Activated T-helper 2 cell treated with anti-CD3 and anti-CD28 coated beads, Interferon-gamma antibody, Interleukin-2, Interleukin-4, amounts not matched to agents 10 μg/mL and 5 μg/mL and 100 μg/mL, durations not matched to agents 14 hours and 24 hours and 36 hours (primary cell): ENCODE measurements around the gene RAPGEF5. TPM values are rescaled to one million over a fixed set of nuclear protein-coding genes. Genes with fewer than 3 reads are reported as not detected.
A peak's percentile ranks its signal among the peaks of the same experiment; 100 is the strongest.
"Not testable (repeated sequence)": the region's sequence is repeated elsewhere in the genome, so short reads cannot be mapped to it uniquely, and the experiment has no call there.

Source experiments
- DNase-seq: peaks from one replicate; pipeline ENCODE4 v3.0.0; 2021; ENCODE audit warnings: low spot score
- H3K27ac Mint-ChIP-seq: one replicate; pipeline ENCODE4 v1.8.0; 2021; ENCODE audit warnings: mixed read lengths
- H3K27me3 Mint-ChIP-seq: one replicate; pipeline ENCODE4 v1.8.0; 2021; ENCODE audit warnings: low read depth, mixed read lengths
- H3K36me3 Mint-ChIP-seq: one replicate; pipeline ENCODE4 v1.8.0; 2021; ENCODE audit warnings: low read depth, mixed read lengths
- H3K4me1 Mint-ChIP-seq: one replicate; pipeline ENCODE4 v1.8.0; 2021; ENCODE audit warnings: low read depth, mixed read lengths
- H3K4me3 Mint-ChIP-seq: one replicate; pipeline ENCODE4 v1.8.0; 2021; ENCODE audit warnings: low read depth, mild to moderate bottlenecking, moderate library complexity, mixed read lengths
- H3K9me3 Mint-ChIP-seq: one replicate; pipeline ENCODE4 v1.8.0; 2021; ENCODE audit warnings: mixed read lengths
- intact Hi-C: fragments of 100-400 bp; cut with micrococcal nuclease; formaldehyde crosslinking; loops from one replicate; pipeline ENCODE4 v1.15.1; 2023
- total RNA-seq: library from RNA; stranded (reverse); gene quantifications from 2 replicates; pipeline ENCODE4 v1.2.3, GENCODE V29; 2022

The RAPGEF5 gene
- total RNA-seq, 1 donor from 2014 or later, result 0.82 TPM

DNA sequence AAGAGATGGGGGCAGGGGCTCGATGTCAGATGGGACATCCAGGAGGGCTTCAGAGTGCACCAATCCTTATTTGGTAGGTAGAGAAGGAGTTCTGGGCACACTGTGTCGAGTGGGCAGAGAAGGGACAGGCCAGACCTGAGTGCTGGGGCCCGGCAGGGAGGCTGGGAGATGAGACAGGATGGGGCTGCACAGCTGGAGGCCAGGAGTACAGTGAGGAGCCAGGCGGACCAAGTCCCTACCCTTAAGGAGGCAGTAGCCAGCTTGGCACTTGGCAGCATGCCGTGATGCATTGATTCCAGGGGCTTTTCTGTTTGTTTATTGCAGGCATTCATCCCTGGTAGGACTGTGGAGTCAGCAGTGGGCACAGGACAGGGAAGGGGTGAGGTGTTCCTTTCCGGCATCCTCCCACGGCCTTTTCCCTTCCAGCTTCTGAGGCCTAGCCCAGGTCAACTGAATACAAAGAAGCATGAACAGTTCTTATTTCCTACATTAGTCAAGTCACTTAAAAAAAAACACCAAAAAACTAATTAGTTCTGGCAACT is 242.4 kb downstream of the RAPGEF5 start:
- intact Hi-C loops, result loop anchor here (5.0 kb wide), 2 partner anchors 178 to 333 kb away; no protein-coding TSS in a partner anchor
- Mint-ChIP-seq H3K4me1 (peaks cover 11% of the 10 kb centered on the region), H3K27ac (no peak overlapping the region)

DNA sequence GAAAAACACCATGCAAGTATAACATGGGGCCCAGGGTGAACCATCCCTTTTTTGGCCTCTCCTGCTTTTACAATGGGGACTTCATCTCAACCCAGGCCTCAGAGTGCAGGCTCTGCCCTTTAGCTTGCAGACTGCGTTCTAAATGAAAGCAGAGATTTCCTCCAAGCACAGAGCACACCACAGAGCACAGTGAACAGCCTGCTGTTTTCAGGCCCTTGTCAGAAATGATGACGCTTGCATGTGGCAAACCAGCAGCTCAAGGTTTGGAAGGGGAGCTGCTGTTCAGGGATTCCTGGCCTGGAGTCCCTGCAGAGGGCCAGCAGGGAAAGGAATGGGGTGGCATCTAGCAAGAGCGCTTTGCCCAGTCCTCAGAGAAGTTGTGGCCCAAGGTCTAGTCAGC is 243.9 kb downstream of the RAPGEF5 start:
- peaks cover 11% of the 10 kb centered on the region for H3K4me1 Mint-ChIP-seq
- peaks cover 10% of the 10 kb centered on the region for H3K27me3 Mint-ChIP-seq
- H3K27ac Mint-ChIP-seq, result no peak overlapping the region
- no peak overlapping the region for H3K4me3 Mint-ChIP-seq
- no peaks in the 10 kb centered on the region for H3K36me3 Mint-ChIP-seq
- no peaks in the 10 kb centered on the region for H3K9me3 Mint-ChIP-seq
- intact Hi-C loops, result loop anchor here (5.0 kb wide), 2 partner anchors 179 to 334 kb away; no protein-coding TSS in a partner anchor
- no peak for DNase-seq

More for the DNA sequence above, 242.4 kb downstream of the RAPGEF5 start:
- Mint-ChIP-seq H3K36me3 (no peaks in the 10 kb centered on the region), H3K9me3 (no peaks in the 10 kb centered on the region), H3K4me3 (no peak overlapping the region), H3K27me3 (peaks cover 8% of the 10 kb centered on the region)
- DNase-seq, result no peak

DNA sequence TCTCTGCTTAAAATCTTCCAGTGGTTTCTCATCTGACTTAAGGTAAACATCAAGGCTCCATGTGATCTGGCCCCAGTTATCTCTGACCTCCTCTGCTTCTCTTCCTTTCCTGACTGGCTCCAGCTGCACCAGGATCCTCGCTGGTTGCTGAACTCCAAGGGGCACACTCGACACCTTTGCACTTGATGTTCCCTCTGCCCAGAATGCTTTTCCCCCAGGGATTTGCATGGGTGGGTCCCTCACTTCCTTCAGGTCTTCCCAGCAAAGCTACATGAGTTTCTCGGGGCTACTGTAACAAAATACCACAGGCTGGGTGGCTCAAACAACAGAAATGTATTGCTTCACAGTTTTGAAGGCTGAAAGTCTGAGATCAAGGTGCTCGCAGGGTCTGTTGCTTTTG is 245.3 kb downstream of the RAPGEF5 start:
- H3K9me3 Mint-ChIP-seq, result no peaks in the 10 kb centered on the region
- no peaks in the 10 kb centered on the region for H3K36me3 Mint-ChIP-seq
- H3K4me1 Mint-ChIP-seq, result peaks cover 5% of the 10 kb centered on the region
- no peak overlapping the region for H3K27ac Mint-ChIP-seq
- no peak overlapping the region for H3K4me3 Mint-ChIP-seq
- intact Hi-C loops, result loop anchor here (5.0 kb wide), 2 partner anchors 181 to 336 kb away; no protein-coding TSS in a partner anchor
- H3K27me3 Mint-ChIP-seq, result peaks cover 10% of the 10 kb centered on the region
- no peak for DNase-seq

- H3K27me3 Mint-ChIP-seq, result peaks cover 10% of the 10 kb centered on the region
These were observed 246.1 kb downstream of the RAPGEF5 start for GRCh38 chr7:22110881-22111280.

GRCh38 chr7:22110227-22110839 is 246.6 kb downstream of the RAPGEF5 start:
- Mint-ChIP-seq H3K27me3 (peaks cover 10% of the 10 kb centered on the region), H3K4me3 (no peak overlapping the region), H3K27ac (no peak overlapping the region), H3K36me3 (no peaks in the 10 kb centered on the region), H3K4me1 (peaks cover 4% of the 10 kb centered on the region), H3K9me3 (no peaks in the 10 kb centered on the region)
- DNase-seq, result peak; percentile 54
- intact Hi-C loops, result loop anchor here (1.0 to 5.0 kb wide), 4 partner anchors 182 to 390 kb away; partner anchors contain the start of gene STEAP1B

More at GRCh38 chr7:22110881-22111280, 246.1 kb downstream of the RAPGEF5 start:
- Mint-ChIP-seq H3K4me3 (no peak overlapping the region), H3K27ac (no peak overlapping the region), H3K36me3 (no peaks in the 10 kb centered on the region), H3K4me1 (peaks cover 4% of the 10 kb centered on the region), H3K9me3 (no peaks in the 10 kb centered on the region)
- no peak for DNase-seq
- intact Hi-C loops, result loop anchor here (1.0 to 5.0 kb wide), 4 partner anchors 181 to 389 kb away; partner anchors contain the start of gene STEAP1B

DNA sequence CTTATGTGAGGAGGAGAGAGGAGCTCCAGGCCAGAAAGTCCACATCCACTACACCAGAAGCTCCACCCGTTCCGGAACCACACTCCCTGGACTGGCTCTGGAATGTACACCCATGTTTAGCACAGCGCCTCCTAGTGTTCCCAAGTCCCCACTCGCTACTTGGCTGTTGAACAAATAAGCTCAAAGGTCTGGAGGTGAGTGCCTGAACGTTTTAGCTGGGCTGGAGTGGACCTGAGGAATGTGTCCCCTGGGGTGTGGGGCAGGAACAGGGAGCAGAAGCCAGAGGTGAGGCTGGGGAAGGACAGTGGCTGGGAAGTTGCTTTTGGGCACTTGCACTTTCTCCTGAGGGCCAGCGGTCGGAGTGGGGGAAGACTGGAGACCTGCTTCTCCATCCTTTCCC is 247.2 kb downstream of the RAPGEF5 start:
- H3K4me1 Mint-ChIP-seq, result peaks cover 4% of the 10 kb centered on the region
- no peak overlapping the region for H3K27ac Mint-ChIP-seq
- H3K27me3 Mint-ChIP-seq, result peaks cover 10% of the 10 kb centered on the region
- H3K9me3 Mint-ChIP-seq, result no peaks in the 10 kb centered on the region
- no peak overlapping the region for H3K4me3 Mint-ChIP-seq
- intact Hi-C loops, result loop anchor here (1.0 to 5.0 kb wide), 4 partner anchors 183 to 391 kb away; partner anchors contain the start of gene STEAP1B
- no peaks in the 10 kb centered on the region for H3K36me3 Mint-ChIP-seq
- DNase-seq, result no peak

- Mint-ChIP-seq H3K36me3 (no peaks in the 10 kb centered on the region), H3K9me3 (no peaks in the 10 kb centered on the region), H3K4me3 (no peak overlapping the region), H3K4me1 (peaks cover 8% of the 10 kb centered on the region), H3K27ac (no peak overlapping the region), H3K27me3 (peaks cover 13% of the 10 kb centered on the region)
- no peak for DNase-seq
- intact Hi-C loops, result no loop called here
These were observed 248.7 kb downstream of the RAPGEF5 start for GRCh38 chr7:22108151-22108845.

GRCh38 chr7:22105550-22105949 is 251.4 kb downstream of the RAPGEF5 start:
- Mint-ChIP-seq H3K4me1 (peaks cover 11% of the 10 kb centered on the region), H3K36me3 (no peaks in the 10 kb centered on the region), H3K9me3 (no peaks in the 10 kb centered on the region), H3K27ac (no peak overlapping the region), H3K27me3 (peaks cover 24% of the 10 kb centered on the region), H3K4me3 (no peak overlapping the region)
- intact Hi-C loops, result no loop called here
- no peak for DNase-seq

GRCh38 chr7:22094413-22095342 is 262.3 kb downstream of the RAPGEF5 start:
- H3K9me3 Mint-ChIP-seq, result no peaks in the 10 kb centered on the region
- H3K27me3 Mint-ChIP-seq, result peaks cover 6% of the 10 kb centered on the region
- H3K4me1 Mint-ChIP-seq, result peaks cover 1% of the 10 kb centered on the region
- no peak for DNase-seq
- H3K27ac Mint-ChIP-seq, result no peak overlapping the region
- intact Hi-C loops, result no loop called here
- no peak overlapping the region for H3K4me3 Mint-ChIP-seq
- H3K36me3 Mint-ChIP-seq, result no peaks in the 10 kb centered on the region

DNA sequence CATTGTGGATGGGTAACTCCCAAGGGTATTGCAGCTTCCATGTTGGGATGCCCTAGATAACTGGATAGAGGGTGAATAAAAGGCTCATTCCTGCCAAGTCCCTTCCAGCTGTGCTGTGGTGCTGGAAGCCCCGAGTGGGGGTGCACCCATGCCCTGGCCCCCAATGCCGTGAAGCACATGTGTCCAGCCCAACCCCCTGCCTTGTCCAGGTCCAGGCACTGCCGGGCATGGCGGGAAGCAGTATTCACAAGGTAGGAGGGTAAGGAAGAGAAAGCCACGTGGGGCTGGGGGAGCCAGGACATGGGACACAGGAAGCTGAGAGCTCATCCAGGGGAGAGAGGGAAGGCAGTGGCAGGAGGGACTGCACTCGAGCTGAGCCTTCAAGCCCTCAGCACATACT is 263.0 kb downstream of the RAPGEF5 start:
- Mint-ChIP-seq H3K27ac (no peak overlapping the region), H3K36me3 (no peaks in the 10 kb centered on the region), H3K4me1 (peaks cover 1% of the 10 kb centered on the region), H3K27me3 (peaks cover 6% of the 10 kb centered on the region), H3K9me3 (no peaks in the 10 kb centered on the region), H3K4me3 (no peak overlapping the region)
- intact Hi-C loops, result no loop called here
- no peak for DNase-seq

DNA sequence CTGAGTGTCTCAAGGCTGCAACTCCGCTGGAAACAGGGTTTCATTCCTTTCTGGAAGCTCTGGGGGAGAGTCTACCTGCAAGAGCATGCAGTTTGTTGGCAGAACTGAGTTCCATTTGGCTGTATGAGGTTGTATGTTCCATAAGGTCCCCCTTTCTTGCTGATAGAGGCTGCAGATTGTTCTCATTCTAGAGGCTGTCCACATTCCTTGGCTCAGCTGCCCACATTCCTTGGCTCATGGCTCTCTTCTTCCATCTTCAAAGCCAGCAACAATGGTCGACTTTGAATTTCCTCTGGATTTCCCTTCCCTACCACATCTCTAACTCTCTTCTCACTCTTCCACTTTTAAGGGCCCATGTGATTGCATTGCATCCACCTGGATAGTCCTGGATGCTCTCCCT is 264.0 kb downstream of the RAPGEF5 start:
- DNase-seq, result no peak
- Mint-ChIP-seq H3K4me3 (no peak overlapping the region), H3K36me3 (no peaks in the 10 kb centered on the region), H3K27me3 (peaks cover 4% of the 10 kb centered on the region), H3K27ac (no peak overlapping the region), H3K9me3 (no peaks in the 10 kb centered on the region), H3K4me1 (no peaks in the 10 kb centered on the region)
- intact Hi-C loops, result no loop called here

DNA sequence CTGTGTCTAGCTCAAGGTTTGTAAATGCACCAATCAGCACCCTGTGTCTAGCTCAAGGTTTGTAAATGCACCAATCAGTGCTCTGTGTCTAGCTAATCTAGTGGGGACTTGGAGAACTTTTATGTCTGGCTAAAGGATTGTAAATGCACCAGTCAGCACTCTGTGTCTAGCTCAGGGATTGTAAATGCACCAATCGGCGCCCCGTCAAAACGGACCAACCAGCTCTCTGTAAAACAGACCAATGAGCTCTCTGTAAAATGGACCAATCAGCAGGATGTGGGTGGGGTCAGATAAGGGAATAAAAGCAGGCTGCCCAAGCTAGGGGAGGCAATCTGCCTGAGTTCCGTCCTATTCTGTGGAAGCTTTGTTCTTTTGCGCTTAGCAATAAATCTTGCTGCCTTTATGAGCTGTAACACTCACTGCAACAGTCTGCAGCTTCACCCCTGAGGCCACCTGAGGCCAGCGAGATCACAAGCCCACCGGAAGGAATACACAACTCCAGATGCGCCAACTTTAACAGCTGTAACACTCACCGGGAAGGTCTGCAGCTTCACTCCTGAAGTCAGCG is 265.9 kb downstream of the RAPGEF5 start:
- H3K27me3 Mint-ChIP-seq, H3K4me3 Mint-ChIP-seq, intact Hi-C loops, H3K9me3 Mint-ChIP-seq, H3K36me3 Mint-ChIP-seq, H3K27ac Mint-ChIP-seq, DNase-seq, H3K4me1 Mint-ChIP-seq: not testable (repeated sequence)
